Nucleus accumbens (tissue), 56 donors: ENCODE data around the gene TLX2.
"Not testable (repeated sequence)": the region's sequence is repeated elsewhere in the genome, so short reads cannot be mapped to it uniquely, and the experiment has no call there.

ENCODE experiments used
- DNase-seq, 56 donors: peaks; one replicate each; lab custom pipeline; 2025; lab: John Stamatoyannopoulos, UW

Gene TLX2

DNA sequence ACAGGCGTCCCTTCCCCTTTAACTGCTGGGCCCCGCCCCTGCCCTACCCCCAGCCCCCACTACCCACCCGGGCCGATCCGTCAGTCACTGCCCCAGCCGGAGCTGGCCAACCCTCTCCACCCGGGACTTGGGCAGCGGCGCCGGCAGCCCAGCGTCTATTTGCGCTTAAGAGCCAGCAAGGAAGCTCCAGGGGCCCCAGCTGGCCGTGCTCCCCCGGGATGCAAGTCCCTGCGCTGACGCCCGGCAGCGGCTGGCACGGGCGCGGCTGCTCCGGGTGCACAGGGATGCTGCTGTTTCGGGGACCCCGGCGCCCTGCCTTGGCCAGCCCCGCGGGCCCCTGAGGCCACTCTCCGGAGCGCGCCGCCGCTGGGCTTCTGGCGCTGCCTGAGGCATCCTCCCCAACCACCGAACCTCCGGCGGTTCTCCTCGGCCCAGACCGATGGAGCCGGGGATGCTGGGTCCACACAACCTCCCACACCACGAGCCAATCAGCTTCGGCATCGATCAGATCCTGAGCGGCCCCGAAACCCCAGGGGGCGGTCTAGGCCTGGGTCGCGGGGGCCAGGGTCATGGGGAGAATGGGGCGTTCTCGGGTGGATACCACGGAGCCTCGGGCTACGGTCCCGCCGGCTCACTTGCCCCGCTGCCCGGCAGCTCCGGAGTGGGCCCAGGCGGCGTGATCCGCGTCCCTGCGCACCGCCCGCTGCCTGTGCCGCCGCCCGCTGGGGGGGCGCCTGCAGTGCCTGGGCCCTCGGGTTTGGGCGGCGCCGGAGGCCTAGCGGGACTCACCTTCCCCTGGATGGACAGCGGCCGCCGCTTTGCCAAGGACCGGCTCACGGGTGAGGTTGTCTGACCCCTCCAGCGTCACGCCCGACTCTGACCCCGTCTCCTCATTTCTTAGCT lies at the start of gene TLX2:
Gene TLX2 (plus strand): TSS at position 83 of the 903 bp plus-strand sequence. CDS start 357 bp downstream, at position 440.
- no peak for DNase-seq

- not testable (repeated sequence) for DNase-seq
Observed at GRCh38 chr2:74470742-74471141, 43.5 kb upstream of the TLX2 start.

GRCh38 chr2:74471332-74472065 lies 42.8 kb upstream of the TLX2 start:
- DNase-seq, result no peak

DNA sequence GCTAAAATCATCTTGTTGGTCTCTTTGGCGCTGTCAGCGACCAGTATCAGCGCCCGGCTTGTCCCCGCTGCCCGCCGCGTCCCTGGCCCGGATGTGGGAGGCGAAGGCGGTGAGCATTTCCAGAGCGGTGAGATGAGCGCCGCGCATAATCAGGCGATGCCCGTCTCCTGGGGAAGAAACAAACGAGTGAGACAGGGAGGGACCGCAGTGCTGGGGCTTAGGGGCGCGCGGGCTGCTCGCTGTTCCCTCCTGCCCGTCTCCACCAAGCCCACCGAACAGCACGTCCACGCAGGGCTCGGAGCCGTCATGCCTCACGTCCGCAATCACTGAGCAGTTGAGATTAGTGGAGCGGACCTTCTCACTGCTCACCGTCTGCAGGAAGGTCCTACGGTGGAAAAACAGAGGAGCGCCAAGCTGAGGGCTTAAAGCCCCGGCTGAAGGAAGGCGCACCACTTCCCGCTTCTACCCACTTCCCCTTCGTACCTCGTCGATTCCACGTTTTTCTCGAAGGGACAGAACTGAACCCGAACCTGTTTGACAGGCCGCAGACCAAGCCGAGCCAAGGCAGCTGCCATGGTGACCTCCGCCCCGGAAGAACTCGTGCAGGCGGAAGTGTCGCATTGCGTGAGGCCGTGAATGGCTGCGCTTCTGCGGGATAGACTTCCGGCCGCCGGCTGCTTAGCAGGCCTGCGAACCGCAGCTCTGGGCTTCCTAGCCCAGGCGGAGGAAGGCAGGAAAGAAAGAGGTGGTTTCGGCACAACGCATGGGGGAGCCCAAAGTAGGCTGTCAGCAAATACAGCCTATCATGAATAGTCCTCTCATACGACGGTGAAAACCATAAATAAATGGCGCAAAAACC lies 41.9 kb upstream of the TLX2 start, which contains the start of gene MRPL53:
Gene MRPL53 (minus strand): TSS at position 595 of the 859 bp plus-strand sequence. CDS start 20 bp downstream, at position 575.
- peak; percentile 29 to 96 (median 90) for DNase-seq

DNA sequence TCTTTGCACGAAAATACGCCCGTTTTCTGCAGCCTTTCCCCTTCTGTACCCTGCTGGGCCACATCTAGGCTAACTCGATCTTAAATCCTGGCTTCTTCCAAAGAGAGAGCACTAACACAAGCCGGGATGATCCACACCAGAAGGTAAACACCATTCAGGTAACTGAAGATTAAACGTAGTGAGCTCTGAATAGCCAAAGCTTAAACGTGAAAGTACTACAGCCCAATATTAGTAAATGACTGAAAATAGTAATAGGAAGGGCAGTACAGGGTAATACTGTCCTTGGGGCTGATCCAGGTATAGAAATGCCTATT lies 41.3 kb upstream of the TLX2 start:
- no peak for DNase-seq

DNA sequence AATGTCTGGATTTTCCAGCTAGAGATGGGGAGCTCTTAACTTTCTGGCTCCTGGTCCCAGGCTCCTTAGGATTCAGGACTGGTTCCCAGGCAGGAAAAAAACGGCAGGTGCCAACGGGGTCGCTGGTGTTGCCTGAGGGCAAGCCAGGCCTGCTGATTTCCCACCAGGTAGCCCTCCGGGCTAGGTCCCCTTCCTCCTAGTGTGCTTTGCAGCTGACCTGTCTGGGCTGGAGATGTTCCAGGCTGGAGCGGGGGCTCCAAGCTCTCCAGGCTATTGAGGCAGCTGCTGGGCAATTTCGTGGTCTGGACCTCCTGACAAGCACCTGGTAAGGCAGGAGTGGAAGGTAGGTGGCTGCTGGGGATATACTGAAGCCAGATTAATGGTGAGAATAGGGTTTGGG lies 39.8 kb upstream of the TLX2 start:
- no peak for DNase-seq

- DNase-seq, result no peak
Observed at GRCh38 chr2:74474899-74475298, 39.4 kb upstream of the TLX2 start.

DNA sequence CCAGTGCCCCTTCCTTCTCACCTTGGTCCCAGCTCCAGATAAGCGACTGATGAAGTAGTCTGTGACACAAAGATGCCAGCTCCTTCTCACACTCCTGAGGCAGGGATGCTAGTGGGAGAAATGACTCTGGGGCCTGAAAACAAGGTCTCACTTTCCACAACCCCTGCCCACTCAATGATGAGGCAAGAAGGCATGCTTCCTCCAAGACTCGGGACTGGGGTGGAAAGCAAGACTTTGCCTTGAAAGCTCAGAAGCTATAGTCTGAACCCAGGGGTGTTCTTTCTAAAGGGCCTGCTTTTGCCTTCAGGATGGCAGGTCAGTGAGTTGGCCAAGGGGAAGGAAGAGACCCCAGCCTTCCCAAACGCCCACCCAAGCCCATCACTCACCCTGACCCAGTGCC lies 32.8 kb upstream of the TLX2 start:
- DNase-seq, result no peak

GRCh38 chr2:74481961-74482800 lies 32.1 kb upstream of the TLX2 start:
- DNase-seq, result peak in 8 of 56 donors; percentile 45 to 83 (median 50)

- DNase-seq, result peak; percentile 81 to 100 (median 95)
Observed at GRCh38 chr2:74482801-74483674, 31.2 kb upstream of the TLX2 start, which contains the start of the genes CCDC142 and TTC31. Gene CCDC142, minus strand, starts transcription at chr2:74482998. Its CDS starts 161 bp downstream, at chr2:74482837. Gene TTC31, plus strand, starts transcription at chr2:74483081. Its CDS starts 15 bp downstream, at chr2:74483096.

- not testable (repeated sequence) for DNase-seq
Observed at GRCh38 chr2:74483675-74484164, 30.5 kb upstream of the TLX2 start.

GRCh38 chr2:74486141-74486540 lies 28.1 kb upstream of the TLX2 start:
- no peak for DNase-seq

DNA sequence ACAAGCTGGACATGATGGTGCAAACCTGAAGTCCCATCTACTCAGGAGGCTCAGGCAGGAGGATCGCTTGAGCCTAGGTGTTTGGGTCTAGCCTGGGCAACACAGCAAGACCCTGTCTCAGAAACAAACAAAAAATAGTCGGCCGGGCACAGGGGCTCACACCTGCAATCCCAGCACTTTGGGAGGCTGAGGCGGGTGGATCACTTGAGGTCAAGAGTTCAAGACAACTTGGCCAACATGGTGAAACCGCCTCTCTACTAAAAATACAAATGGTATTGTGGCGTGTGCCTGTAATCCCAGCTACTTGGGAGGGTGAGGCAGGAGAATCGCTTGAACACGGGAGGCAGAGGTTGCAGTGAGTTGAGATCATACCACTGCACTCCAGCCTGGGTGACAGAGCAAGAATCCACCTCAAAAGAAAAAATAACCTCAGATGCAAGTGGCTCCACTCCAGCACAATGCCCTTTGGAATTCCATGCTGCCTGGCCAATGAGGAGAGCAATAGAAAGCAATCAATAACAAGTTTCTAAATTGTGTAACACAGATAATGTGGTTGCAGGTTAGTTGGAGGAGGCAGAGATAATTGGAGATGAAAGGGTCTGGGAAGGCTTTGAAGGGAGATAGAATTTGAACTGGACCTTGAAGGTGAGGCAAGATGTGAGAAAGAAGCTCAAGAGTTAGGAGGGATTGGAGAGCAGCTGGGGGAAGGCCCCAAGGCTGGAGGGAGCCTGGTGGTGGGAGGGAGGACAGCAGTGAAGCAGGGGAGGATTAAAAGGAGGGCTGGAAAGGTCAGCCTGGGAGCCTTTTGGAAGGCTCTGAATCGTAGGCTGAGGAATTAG lies 25.4 kb upstream of the TLX2 start:
- DNase-seq, result no peak

DNA sequence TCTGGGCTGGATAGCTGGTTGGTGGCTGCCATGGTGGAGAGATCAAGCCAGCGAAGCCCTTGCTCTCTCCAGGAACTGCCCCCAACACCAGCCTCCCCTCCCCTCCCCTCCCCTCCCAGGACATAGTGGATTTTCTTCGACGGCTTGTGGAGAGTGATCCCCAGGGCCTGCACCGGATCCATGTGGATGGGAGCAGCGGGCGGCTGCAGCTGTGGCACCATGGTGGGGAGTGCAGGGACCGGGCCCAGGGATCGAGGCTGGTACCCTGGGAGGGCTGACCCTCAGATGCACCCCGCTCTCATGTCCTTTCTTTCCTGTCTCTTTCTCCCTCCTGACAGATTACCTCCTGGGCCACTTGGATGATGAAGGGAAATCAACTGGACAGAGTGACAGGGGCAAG lies 24.3 kb upstream of the TLX2 start:
- no peak for DNase-seq

DNA sequence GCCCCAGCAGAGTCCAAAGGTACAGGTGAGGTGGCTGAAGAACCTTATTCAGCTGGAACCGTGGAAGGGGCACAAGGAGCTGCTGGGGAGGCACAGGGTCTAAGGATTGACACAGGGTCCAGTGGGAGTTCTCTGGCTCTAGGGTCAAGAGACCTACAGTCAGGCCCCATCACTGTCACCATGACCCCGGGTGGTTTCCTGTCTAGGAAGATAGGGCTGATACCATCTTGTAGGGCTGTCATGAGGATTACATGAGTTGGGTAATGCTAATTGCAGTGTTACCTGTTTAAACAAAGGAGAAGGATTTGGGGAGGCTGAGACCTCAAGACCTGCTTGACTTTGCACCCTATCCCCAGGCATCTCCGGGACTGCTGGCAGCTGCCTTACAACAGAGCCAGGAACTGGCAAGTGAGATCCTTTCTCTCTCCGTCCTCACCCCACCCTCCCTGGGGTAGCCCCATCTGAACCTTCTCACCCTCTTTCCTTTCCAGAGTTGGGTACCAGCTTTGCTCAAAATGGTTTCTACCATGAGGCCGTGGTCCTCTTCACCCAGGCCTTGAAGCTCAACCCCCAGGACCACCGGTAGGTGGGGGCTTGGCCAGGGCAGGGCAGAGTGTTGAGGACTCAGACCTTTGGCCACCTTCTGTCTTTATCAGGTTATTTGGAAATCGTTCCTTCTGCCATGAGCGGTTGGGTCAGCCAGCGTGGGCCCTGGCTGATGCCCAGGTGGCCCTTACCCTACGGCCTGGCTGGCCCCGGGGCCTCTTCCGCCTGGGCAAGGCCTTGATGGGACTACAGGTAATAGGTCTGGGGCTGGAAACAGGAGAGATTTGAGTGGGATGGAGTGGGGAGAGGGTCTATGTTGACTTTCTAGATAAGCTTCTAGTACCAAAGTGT lies 22.4 kb upstream of the TLX2 start:
- no peak for DNase-seq

GRCh38 chr2:74493546-74493945 lies 20.7 kb upstream of the TLX2 start:
- DNase-seq, result no peak
